ENCODE data around the gene HMGXB4.

GRCh38 chr22:35324067-35324466, 66.8 kb downstream of the HMGXB4 start:
- TF ChIP-seq CTCF (IDR thresholded peaks at IDR 0.05) (no peak), POLR2A (IDR thresholded peaks at IDR 0.05) (no peak)

Measured in Peyer's patch (tissue), 4 donors.